Peyer's patch (tissue), 4 donors: ENCODE results near the gene PTPRK. TPM values are rescaled to one million over a fixed set of nuclear protein-coding genes. Genes with fewer than 3 reads are reported as not detected.

ENCODE experiments used
- DNase-seq, 3 donors: peaks; one replicate each; pipeline ENCODE4 v3.0.0-alpha.2; 2017 to 2019
- H3K27ac ChIP-seq, 4 donors: fragments of 200-600 bp; sonication (generic); one replicate each; pipeline ENCODE4 v1.5.1; 2016 to 2019
- H3K27me3 ChIP-seq, 2 donors: fragments of 200-600 bp; sonication (generic); one replicate each; pipeline ENCODE4 v1.5.1; 2019
- H3K36me3 ChIP-seq, 3 donors: fragments of 200-600 bp; sonication (generic); one replicate each; pipeline ENCODE4 v1.5.1; 2016 to 2019
- H3K4me1 ChIP-seq, 4 donors: fragments of 200-600 bp; sonication (generic); one replicate each; pipeline ENCODE4 v1.5.1; 2016 to 2019
- H3K4me3 ChIP-seq, 4 donors: fragments of 200-600 bp; sonication (generic); 1 replicate in 3 of 4; 2 replicates in 1 of 4; pipeline ENCODE4 v1.5.1; 2016 to 2019; ENCODE audit warnings: mild to moderate bottlenecking in 1 of 4
- H3K9me3 ChIP-seq, 4 donors: fragments of 200-600 bp; sonication (generic); one replicate each; pipeline ENCODE4 v1.5.1; 2016 to 2019; ENCODE audit warnings: mild to moderate bottlenecking in 1 of 4
- POLR2A ChIP-seq, 2 donors: fragments of 450-650 bp; IDR thresholded peaks; one replicate each; pipeline ENCODE4 v1.5.1; 2017; ENCODE audit warnings: antibody characterized with exemption in 2 of 2, mild to moderate bottlenecking in 2 of 2, moderate library complexity in 2 of 2
- total RNA-seq, 4 donors: library from RNA; depleted of rRNA; stranded (reverse); fragments of >200 nt; gene quantifications; one replicate each; pipeline ENCODE4 v1.1.0, GENCODE V29; 2016
- TF ChIP-seq, protein P1 (sequence below), 6 experiments: fragments of 450-650 bp in 4 of 6; fragments of 200-600 bp in 2 of 6; sonication (generic) in 1 of 6; IDR thresholded peaks; one replicate each; pipeline ENCODE4 v1.5.1; 2017 to 2019; ENCODE audit warnings: antibody characterized with exemption in 6 of 6, mild to moderate bottlenecking in 3 of 6, moderate library complexity in 1 of 6

Gene PTPRK
- total RNA-seq: 100 to 1,000 TPM; 109 to 192 (median 153) TPM

GRCh38 chr6:128520436-128521281, at the start of gene PTPRK:
TSS of gene PTPRK (minus strand) at chr6:128520599. CDS start at chr6:128520358, 241 bp downstream.
- DNase-seq: peak; percentile 47 to 96 (median 94)
- Histone ChIP-seq H3K27ac (peak within 1 kb of the TSS; percentile 71 to 98 (median 92)), H3K27me3 (no peaks in the 10 kb centered on the region), H3K4me3 (peak within 1 kb of the TSS; percentile 49 to 97 (median 72)), H3K36me3 (no peaks in the 10 kb centered on the region), H3K4me1 (peaks cover 0 to 14% (median 0%) of the 10 kb centered on the region in 4 donors), H3K9me3 (no peaks in the 10 kb centered on the region)
- peak; percentile 96 to 99 for TF ChIP-seq POLR2A (IDR thresholded peaks at IDR 0.05)
- TF ChIP-seq, protein P1, sequence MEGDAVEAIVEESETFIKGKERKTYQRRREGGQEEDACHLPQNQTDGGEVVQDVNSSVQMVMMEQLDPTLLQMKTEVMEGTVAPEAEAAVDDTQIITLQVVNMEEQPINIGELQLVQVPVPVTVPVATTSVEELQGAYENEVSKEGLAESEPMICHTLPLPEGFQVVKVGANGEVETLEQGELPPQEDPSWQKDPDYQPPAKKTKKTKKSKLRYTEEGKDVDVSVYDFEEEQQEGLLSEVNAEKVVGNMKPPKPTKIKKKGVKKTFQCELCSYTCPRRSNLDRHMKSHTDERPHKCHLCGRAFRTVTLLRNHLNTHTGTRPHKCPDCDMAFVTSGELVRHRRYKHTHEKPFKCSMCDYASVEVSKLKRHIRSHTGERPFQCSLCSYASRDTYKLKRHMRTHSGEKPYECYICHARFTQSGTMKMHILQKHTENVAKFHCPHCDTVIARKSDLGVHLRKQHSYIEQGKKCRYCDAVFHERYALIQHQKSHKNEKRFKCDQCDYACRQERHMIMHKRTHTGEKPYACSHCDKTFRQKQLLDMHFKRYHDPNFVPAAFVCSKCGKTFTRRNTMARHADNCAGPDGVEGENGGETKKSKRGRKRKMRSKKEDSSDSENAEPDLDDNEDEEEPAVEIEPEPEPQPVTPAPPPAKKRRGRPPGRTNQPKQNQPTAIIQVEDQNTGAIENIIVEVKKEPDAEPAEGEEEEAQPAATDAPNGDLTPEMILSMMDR (IDR thresholded peaks at IDR 0.05): peak in 4 of 6 experiments; percentile 41 to 90 (median 84)

DNA sequence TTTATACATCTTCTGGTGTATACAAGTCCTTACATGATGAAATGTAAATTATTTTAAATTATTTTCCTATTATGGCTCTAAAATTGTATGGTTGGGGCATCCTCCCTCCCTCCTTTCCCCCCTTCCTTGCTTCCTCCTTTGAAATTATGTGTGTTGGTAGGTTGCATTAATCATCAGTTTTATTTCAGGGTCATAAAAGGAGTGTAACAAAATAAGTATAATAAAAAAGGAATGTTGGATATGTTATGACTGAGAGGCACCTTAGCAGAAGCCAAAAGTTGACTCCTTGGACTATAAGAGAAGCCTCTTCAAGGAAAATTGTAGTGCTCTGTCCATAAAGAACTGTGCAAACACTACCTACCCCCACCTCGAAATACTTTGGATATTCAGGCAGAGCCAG, 46.6 kb upstream of the PTPRK start:
- Histone ChIP-seq H3K27ac (no peak overlapping the region), H3K4me3 (no peak overlapping the region), H3K36me3 (no peaks in the 10 kb centered on the region), H3K9me3 (no peaks in the 10 kb centered on the region), H3K4me1 (no peaks in the 10 kb centered on the region), H3K27me3 (no peaks in the 10 kb centered on the region)
- DNase-seq: no peak
- TF ChIP-seq, protein P1 (IDR thresholded peaks at IDR 0.05): no peak
- no peak for TF ChIP-seq POLR2A (IDR thresholded peaks at IDR 0.05)

DNA sequence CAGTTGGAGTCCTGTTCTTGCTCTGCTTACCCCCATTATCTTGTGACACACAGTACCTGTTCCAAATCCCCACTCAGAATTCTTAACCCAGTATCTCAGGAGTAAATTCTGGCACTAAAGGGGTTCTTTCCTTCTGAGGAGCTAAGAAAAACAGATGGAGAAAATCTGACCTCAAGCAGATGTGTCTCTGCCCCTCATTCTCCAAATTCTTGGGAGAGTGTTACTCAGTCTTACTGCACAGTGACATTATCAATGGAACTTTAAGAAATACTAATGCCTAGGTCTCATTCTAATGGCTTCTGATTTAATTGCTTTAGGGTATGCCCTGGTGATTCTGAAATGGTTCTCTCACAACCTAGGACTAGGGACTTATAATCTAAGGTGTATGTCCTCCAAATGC, 40.6 kb upstream of the PTPRK start:
- H3K27me3 ChIP-seq: no peaks in the 10 kb centered on the region
- H3K4me1 ChIP-seq: no peaks in the 10 kb centered on the region
- no peaks in the 10 kb centered on the region for H3K9me3 ChIP-seq
- no peak overlapping the region for H3K4me3 ChIP-seq
- DNase-seq: no peak
- TF ChIP-seq, protein P1 (IDR thresholded peaks at IDR 0.05): no peak
- TF ChIP-seq POLR2A (IDR thresholded peaks at IDR 0.05): no peak
- no peak overlapping the region for H3K27ac ChIP-seq
- no peaks in the 10 kb centered on the region for H3K36me3 ChIP-seq

DNA sequence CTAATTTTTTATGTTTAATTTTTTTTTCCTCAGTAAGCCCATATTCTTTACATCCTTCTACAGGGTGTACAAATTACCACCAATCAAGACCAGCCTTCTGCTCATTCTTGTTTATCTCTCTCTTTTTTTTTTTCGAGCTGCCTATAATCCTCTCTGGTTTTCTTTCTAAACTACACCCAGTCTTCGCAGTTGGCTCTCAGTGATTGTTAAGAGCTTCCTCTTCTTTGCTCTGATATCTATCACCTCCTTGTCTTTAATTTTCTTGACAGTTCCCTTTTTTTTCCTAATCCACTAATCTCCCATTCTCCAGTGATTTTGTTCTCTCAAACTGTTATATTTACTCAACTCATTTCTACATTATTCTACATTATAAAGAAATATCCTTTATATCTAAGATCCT, 38.5 kb upstream of the PTPRK start:
- H3K4me1 ChIP-seq: no peaks in the 10 kb centered on the region
- TF ChIP-seq POLR2A (IDR thresholded peaks at IDR 0.05): no peak
- TF ChIP-seq, protein P1 (IDR thresholded peaks at IDR 0.05): no peak
- no peaks in the 10 kb centered on the region for H3K36me3 ChIP-seq
- DNase-seq: no peak
- no peak overlapping the region for H3K27ac ChIP-seq
- H3K27me3 ChIP-seq: no peaks in the 10 kb centered on the region
- H3K4me3 ChIP-seq: no peak overlapping the region
- no peaks in the 10 kb centered on the region for H3K9me3 ChIP-seq

DNA sequence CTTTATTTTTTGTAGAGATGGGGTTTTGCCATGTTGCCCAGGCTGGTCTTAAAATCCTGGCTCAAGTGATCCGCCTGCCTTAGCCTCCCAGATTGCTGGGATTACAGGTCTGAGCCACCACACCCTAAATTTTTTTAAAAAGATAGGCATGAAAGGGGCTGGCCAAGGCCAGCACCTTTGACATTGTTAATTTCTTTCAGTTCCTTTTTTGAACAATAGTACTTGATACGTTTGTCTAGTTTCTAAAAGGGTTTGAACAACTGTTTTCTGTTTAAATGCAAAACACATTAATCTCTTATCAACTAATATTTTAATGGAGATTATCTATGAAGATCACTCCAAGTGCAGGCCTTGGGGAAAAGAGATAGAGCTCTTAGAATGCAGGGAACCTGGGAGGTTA, 37.6 kb upstream of the PTPRK start:
- Histone ChIP-seq H3K27ac (no peak overlapping the region), H3K4me3 (no peak overlapping the region), H3K27me3 (no peaks in the 10 kb centered on the region), H3K9me3 (no peaks in the 10 kb centered on the region), H3K36me3 (no peaks in the 10 kb centered on the region), H3K4me1 (no peaks in the 10 kb centered on the region)
- no peak for TF ChIP-seq POLR2A (IDR thresholded peaks at IDR 0.05)
- TF ChIP-seq, protein P1 (IDR thresholded peaks at IDR 0.05): no peak
- no peak for DNase-seq
